Measurements from ENCODE around the gene UGT1A8.

The UGT1A8 gene

DNA sequence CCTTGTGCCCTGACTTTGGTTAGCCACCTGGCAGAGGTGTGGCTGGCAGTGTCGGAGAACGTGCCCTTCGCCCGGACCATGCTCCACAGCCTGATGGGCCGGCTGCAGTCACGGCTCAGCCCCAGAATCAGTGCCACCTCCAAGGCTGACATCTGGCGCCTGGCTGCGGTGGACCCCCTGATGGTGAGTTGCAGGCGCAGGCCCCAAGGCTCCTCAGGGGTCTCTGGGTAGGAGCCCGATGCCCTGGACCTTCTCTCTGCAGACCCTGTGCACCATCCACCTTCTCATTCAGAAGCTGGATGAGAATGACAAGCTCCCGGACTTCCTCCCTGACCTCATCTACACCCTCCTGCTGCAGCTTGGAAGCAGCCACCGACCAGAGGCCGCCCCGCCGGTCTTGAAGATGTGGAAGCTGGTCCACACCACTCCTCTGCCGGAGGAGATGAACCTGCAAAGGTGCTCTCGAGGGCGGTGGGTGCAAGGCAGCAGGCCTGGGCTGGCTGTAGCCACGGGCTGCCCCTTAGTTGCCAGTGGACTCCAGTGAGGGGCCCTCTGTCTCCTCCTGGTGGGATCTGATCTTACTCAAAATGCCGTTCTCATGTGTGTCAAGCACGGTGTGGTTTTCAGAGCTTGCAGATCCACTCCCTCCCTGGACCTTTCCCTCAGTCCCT lies 204.8 kb downstream of the UGT1A8 start:
- no peak for DNase-seq

Measured in midbrain (tissue), 1 donor.